ENCODE results near the gene MTCL1.

DNA sequence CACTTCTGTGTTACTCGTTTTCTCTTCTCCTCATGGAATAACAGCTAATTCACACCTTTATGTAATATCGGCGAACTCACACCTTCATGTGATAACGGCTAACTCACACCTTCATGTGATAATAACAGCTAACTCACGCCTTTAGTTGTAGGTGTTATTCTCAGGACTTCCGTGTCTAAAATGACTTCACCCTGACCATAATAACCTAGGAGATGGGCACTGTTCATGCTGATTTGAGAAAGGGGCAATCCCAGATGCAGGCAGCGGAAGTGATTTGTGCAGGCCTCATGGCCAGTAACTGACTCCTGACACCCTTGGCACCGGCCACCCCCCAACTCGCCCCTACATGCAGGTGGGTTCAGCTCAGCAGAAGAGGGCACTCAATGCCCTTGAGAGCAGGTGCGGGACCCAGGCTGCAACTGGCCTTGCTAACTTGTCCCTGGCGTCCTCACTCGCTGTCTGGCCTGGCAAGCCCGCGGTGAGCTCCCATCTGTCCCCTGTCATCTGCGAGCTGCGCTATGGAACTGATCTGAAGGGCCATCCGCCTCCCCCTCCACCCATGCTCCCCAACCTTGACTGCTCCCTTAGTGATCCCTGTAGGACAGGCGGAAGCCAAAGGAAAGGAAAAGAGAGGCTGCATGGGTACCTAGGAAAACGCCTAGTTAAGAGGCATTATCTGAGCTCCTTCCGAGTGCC is 42.6 kb upstream of the MTCL1 start:
- TF ChIP-seq CTCF (IDR thresholded peaks at IDR 0.05): no peak
- no peak for TF ChIP-seq EP300 (IDR thresholded peaks at IDR 0.05)
- TF ChIP-seq POLR2A (IDR thresholded peaks at IDR 0.05): no peak

All from ovary (tissue), 3 donors.